OCI-LY1 (cell line): ENCODE measurements around the gene LY9.

ENCODE experiments used
- H2AFZ ChIP-seq: fragments of 200-600 bp; sonication (generic), shearing (Covaris generic); 2 replicates; pipeline ENCODE4 v1.6.0; 2014; ENCODE audit warnings: antibody characterized with exemption, mild to moderate bottlenecking, low read length
- H3F3A ChIP-seq: fragments of 200-600 bp; sonication (generic), shearing (Covaris generic); 2 replicates; pipeline ENCODE4 v1.6.0; 2014; ENCODE audit warnings: mild to moderate bottlenecking, antibody characterized with exemption, low read length, moderate library complexity; ENCODE audit not compliant: insufficient read depth
- H3K27ac ChIP-seq: fragments of 200-600 bp; sonication (generic); 2 replicates; pipeline ENCODE4 v1.5.1; 2014; ENCODE audit warnings: low read length, mixed run types, mild to moderate bottlenecking, low read depth; ENCODE audit not compliant: poor library complexity, severe bottlenecking
- H3K27me3 ChIP-seq: fragments of 200-600 bp; sonication (generic); 2 replicates; pipeline ENCODE4 v1.6.0; 2014; ENCODE audit warnings: antibody characterized with exemption, mild to moderate bottlenecking, low read length, moderate library complexity; ENCODE audit not compliant: insufficient read depth
- H3K36me3 ChIP-seq: fragments of 200-600 bp; sonication (generic); 2 replicates; pipeline ENCODE4 v1.6.1; 2014; ENCODE audit warnings: mild to moderate bottlenecking, antibody characterized with exemption, low read length, moderate library complexity, mixed read lengths; ENCODE audit not compliant: insufficient read depth
- H3K4me1 ChIP-seq: fragments of 200-600 bp; sonication (generic); 2 replicates; pipeline ENCODE4 v1.5.1; 2014; ENCODE audit warnings: mild to moderate bottlenecking, low read length, moderate library complexity; ENCODE audit not compliant: insufficient read depth, severe bottlenecking
- H3K4me2 ChIP-seq: fragments of 200-600 bp; sonication (generic), shearing (Covaris generic); 2 replicates; pipeline ENCODE4 v1.6.1; 2014; ENCODE audit warnings: low read length
- H3K4me3 ChIP-seq: fragments of 200-600 bp; sonication (generic); 2 replicates; pipeline ENCODE4 v1.5.1; 2014; ENCODE audit warnings: low read length, low read depth, mild to moderate bottlenecking, mixed read lengths; ENCODE audit not compliant: poor library complexity, severe bottlenecking
- H3K79me2 ChIP-seq: fragments of 200-600 bp; shearing (Covaris generic); 2 replicates; pipeline ENCODE4 v1.6.1; 2016; ENCODE audit warnings: mixed run types, low read length, mixed read lengths; ENCODE audit not compliant: insufficient read depth
- H3K9ac ChIP-seq: fragments of 200-600 bp; sonication (generic), shearing (Covaris generic); 2 replicates; pipeline ENCODE4 v1.6.1; 2014; ENCODE audit warnings: mild to moderate bottlenecking, low read length, mixed read lengths
- H3K9me2 ChIP-seq: fragments of 200-600 bp; sonication (generic), shearing (Covaris generic); 2 replicates; pipeline ENCODE4 v1.6.1; 2014; ENCODE audit warnings: low read depth, mild to moderate bottlenecking, low read length, mixed read lengths
- H3K9me3 ChIP-seq: fragments of 200-600 bp; shearing (Covaris generic); 2 replicates; pipeline ENCODE4 v1.6.1; 2014; ENCODE audit warnings: low read length, mixed read lengths
- H4K20me1 ChIP-seq: fragments of 200-600 bp; sonication (generic), shearing (Covaris generic); 2 replicates; pipeline ENCODE4 v1.6.0; 2016; ENCODE audit warnings: mild to moderate bottlenecking, low read length; ENCODE audit not compliant: insufficient read depth
- EZH2 ChIP-seq: fragments of 200-600 bp; sonication (generic), shearing (Covaris generic); IDR thresholded peaks from 2 replicates; pipeline ENCODE4 v1.8.0; 2017; ENCODE audit warnings: borderline replicate concordance, mixed run types, mild to moderate bottlenecking, antibody characterized with exemption, low read length, moderate library complexity, mixed read lengths
- TF ChIP-seq, protein P1 (sequence below): fragments of 200-600 bp; sonication (generic), shearing (Covaris generic); IDR thresholded peaks from 2 replicates; pipeline ENCODE4 v1.5.1; 2017; ENCODE audit warnings: mild to moderate bottlenecking, antibody characterized with exemption, low read length, moderate library complexity, mixed read lengths

Gene LY9

DNA sequence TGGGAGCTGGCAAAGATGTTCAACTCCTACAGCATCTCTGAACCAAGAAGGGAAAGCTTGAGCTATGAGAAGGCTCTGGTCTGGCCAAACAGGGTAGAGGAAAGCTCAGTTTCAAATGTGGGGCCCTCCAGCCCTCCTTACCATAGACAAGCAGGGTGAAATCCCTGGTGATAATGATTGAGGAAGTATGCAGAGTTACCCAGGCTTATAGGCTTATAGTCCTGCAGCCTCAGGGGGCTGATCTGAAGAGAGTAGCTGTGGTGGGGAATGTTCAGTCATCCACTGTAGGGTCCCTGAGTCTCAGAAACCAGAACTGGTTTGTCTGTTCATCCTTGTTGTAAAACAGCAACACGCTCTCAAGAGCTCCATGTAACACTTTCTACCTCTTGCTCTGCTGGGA lies 19.8 kb upstream of the LY9 start:
- Histone ChIP-seq H3K27me3 (no peaks in the 10 kb centered on the region), H3K9me2 (no peaks in the 10 kb centered on the region), H3K4me2 (no peak overlapping the region), H3K4me1 (peaks cover 10% of the 10 kb centered on the region), H2AFZ (no peak overlapping the region), H3K4me3 (no peak overlapping the region), H3K27ac (no peak overlapping the region), H3K9me3 (no peaks in the 10 kb centered on the region), H3K9ac (no peak overlapping the region), H3F3A (no peaks in the 10 kb centered on the region), H3K36me3 (no peaks in the 10 kb centered on the region), H4K20me1 (no peaks in the 10 kb centered on the region), H3K79me2 (no peaks in the 10 kb centered on the region)
- TF ChIP-seq, protein P1, sequence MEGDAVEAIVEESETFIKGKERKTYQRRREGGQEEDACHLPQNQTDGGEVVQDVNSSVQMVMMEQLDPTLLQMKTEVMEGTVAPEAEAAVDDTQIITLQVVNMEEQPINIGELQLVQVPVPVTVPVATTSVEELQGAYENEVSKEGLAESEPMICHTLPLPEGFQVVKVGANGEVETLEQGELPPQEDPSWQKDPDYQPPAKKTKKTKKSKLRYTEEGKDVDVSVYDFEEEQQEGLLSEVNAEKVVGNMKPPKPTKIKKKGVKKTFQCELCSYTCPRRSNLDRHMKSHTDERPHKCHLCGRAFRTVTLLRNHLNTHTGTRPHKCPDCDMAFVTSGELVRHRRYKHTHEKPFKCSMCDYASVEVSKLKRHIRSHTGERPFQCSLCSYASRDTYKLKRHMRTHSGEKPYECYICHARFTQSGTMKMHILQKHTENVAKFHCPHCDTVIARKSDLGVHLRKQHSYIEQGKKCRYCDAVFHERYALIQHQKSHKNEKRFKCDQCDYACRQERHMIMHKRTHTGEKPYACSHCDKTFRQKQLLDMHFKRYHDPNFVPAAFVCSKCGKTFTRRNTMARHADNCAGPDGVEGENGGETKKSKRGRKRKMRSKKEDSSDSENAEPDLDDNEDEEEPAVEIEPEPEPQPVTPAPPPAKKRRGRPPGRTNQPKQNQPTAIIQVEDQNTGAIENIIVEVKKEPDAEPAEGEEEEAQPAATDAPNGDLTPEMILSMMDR, result no peak
- no peak for TF ChIP-seq EZH2

DNA sequence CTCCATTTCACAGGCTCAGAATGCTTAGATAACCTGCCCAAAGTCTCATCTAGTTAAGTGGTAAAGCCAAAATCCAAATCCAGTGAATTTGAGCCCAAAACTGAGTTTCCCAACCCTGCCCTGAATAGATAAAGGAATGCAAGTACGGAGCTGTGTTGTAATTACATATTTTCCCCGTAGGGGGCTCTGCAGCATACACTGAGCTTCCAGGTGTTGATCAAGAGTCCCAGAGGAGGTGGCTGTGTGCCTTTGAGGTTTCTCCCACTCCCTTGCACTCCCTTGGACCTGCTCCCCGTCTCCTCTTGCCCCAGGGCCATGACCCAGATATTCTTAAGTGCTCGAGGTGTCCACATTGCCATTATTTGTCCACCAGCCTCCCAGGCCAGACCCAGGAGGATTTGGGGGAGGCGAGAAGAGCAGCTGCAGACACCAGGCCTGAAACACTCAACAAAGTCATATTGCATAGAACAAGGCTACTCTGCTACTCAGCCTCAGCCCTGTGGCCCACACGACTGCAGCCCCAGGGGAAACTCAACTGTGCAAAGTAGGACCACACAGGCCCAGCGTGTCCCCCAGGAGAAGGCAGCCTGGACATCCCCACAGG lies 18.4 kb upstream of the LY9 start:
- Histone ChIP-seq H3K4me2 (no peak overlapping the region), H3K4me3 (no peak overlapping the region), H3K27me3 (no peaks in the 10 kb centered on the region), H3K9me3 (no peaks in the 10 kb centered on the region), H3K79me2 (no peaks in the 10 kb centered on the region), H3K27ac (no peak overlapping the region), H3F3A (no peaks in the 10 kb centered on the region), H2AFZ (no peak overlapping the region), H3K9me2 (no peaks in the 10 kb centered on the region), H3K9ac (no peak overlapping the region), H3K36me3 (no peaks in the 10 kb centered on the region), H4K20me1 (no peaks in the 10 kb centered on the region), H3K4me1 (peaks cover 24% of the 10 kb centered on the region)
- no peak for TF ChIP-seq EZH2
- TF ChIP-seq, protein P1, result peak; percentile 72

DNA sequence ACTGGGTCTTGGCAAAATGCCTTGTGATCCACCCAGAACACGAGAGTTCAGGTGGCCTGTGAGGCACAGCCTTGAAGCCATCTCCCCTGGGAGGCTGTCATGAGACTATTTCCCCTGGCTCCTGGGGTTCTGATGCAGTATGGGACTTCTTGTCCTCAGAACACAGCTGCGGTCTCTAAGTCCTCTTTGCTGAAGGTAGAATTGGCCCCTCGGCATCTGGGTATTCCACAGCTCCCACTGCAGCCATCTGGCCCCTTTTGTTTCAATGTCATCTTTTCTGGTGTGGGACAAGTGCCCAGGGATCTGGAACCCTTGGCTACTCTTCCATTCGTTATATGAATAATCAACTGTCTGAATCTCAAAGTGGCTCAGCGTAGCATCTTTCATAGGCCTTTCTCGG lies 17.0 kb upstream of the LY9 start:
- Histone ChIP-seq H3K4me2 (no peak overlapping the region), H2AFZ (no peak overlapping the region)
- TF ChIP-seq, protein P1, result no peak
- TF ChIP-seq EZH2, result no peak

More for the DNA sequence above, 17.0 kb upstream of the LY9 start:
- Histone ChIP-seq H3K4me3 (no peak overlapping the region), H4K20me1 (no peaks in the 10 kb centered on the region), H3K9ac (no peak overlapping the region), H3F3A (no peaks in the 10 kb centered on the region), H3K27ac (no peak overlapping the region), H3K4me1 (peaks cover 29% of the 10 kb centered on the region), H3K36me3 (peaks cover 4% of the 10 kb centered on the region; the same call in 1 of the 2 replicates), H3K27me3 (no peaks in the 10 kb centered on the region), H3K79me2 (no peaks in the 10 kb centered on the region), H3K9me2 (no peaks in the 10 kb centered on the region), H3K9me3 (no peaks in the 10 kb centered on the region)
